Fibroblast of skin of scalp (primary cell): Measurements from ENCODE around the gene SLC25A28.
"Not testable (repeated sequence)": the region's sequence is repeated elsewhere in the genome, so short reads cannot be mapped to it uniquely, and the experiment has no call there.

Experiments
- DNase-seq: peaks from one replicate; pipeline ENCODE4 v3.0.0-alpha.2; 2013

SLC25A28 gene

GRCh38 chr10:99628923-99629624 lies 8.8 kb upstream of the SLC25A28 start:
- no peak for DNase-seq

GRCh38 chr10:99625124-99625523 lies 4.9 kb upstream of the SLC25A28 start:
- DNase-seq, result not testable (repeated sequence)

GRCh38 chr10:99623919-99624318 lies 3.7 kb upstream of the SLC25A28 start:
- DNase-seq, result no peak

- no peak for DNase-seq
These were observed 1.4 kb upstream of the SLC25A28 start for GRCh38 chr10:99621454-99622251.

- DNase-seq, result peak; percentile 96
These were observed 643 bp upstream of the SLC25A28 start for GRCh38 chr10:99620711-99621453.

- peak; percentile 7 for DNase-seq
These were observed 994 bp downstream of the SLC25A28 start for GRCh38 chr10:99619090-99619800.

- DNase-seq, result no peak
These were observed 2.5 kb downstream of the SLC25A28 start for GRCh38 chr10:99617696-99618095.

GRCh38 chr10:99615426-99615825 lies 4.8 kb downstream of the SLC25A28 start:
- DNase-seq, result no peak

GRCh38 chr10:99612167-99612831 lies 7.9 kb downstream of the SLC25A28 start:
- peak; percentile 65 for DNase-seq

GRCh38 chr10:99611326-99611725 lies 8.9 kb downstream of the SLC25A28 start:
- no peak for DNase-seq

- DNase-seq, result no peak
These were observed 10.0 kb downstream of the SLC25A28 start for GRCh38 chr10:99610221-99610620.

GRCh38 chr10:99609186-99609585 lies 11.1 kb downstream of the SLC25A28 start:
- DNase-seq, result no peak

GRCh38 chr10:99605351-99605750 lies 14.9 kb downstream of the SLC25A28 start:
- DNase-seq, result no peak

- DNase-seq, result no peak
These were observed 15.4 kb downstream of the SLC25A28 start for GRCh38 chr10:99604862-99605261.

GRCh38 chr10:99598781-99599509 lies 21.3 kb downstream of the SLC25A28 start:
- no peak for DNase-seq

GRCh38 chr10:99598011-99598410 lies 22.2 kb downstream of the SLC25A28 start:
- DNase-seq, result no peak

GRCh38 chr10:99596708-99597107 lies 23.5 kb downstream of the SLC25A28 start:
- not testable (repeated sequence) for DNase-seq

GRCh38 chr10:99595770-99596465 lies 24.3 kb downstream of the SLC25A28 start:
- no peak for DNase-seq

GRCh38 chr10:99595236-99595635 lies 25.0 kb downstream of the SLC25A28 start:
- DNase-seq, result no peak

- no peak for DNase-seq
These were observed 26.9 kb downstream of the SLC25A28 start for GRCh38 chr10:99593312-99593711.

GRCh38 chr10:99590799-99591198 lies 29.4 kb downstream of the SLC25A28 start:
- no peak for DNase-seq
